ENCODE measurements around the gene ZNF511. TPM values are rescaled to one million over a fixed set of nuclear protein-coding genes. Genes with fewer than 3 reads are reported as not detected.

Gene ZNF511
- total RNA-seq, 6 experiments from 2014 or later: 45.7 to 62.0 (median 52.7) TPM

- no peak for DNase-seq
- no peaks in the 10 kb centered on the region for H3K36me3 Mint-ChIP-seq (ENCODE audit: low read depth)
- H3K9me3 Mint-ChIP-seq: no peaks in the 10 kb centered on the region
- no peak overlapping the region for H3K27ac Mint-ChIP-seq
- no peak overlapping the region for H3K4me3 Mint-ChIP-seq
- no peaks in the 10 kb centered on the region; the same call in 1 of the 2 replicates for H3K27me3 Mint-ChIP-seq (ENCODE audit: insufficient read depth)
- TF ChIP-seq CTCF (IDR thresholded peaks at IDR 0.05): no peak
- H3K4me1 Mint-ChIP-seq (ENCODE audit: low read depth): peaks cover 4% of the 10 kb centered on the region; the same call in 1 of the 2 replicates
These were observed 40.2 kb upstream of the ZNF511 start for GRCh38 chr10:133268532-133268931.

GRCh38 chr10:133269367-133269766 is 39.3 kb upstream of the ZNF511 start:
- H3K27ac Mint-ChIP-seq: no peak overlapping the region
- no peaks in the 10 kb centered on the region for H3K9me3 Mint-ChIP-seq
- DNase-seq: no peak
- TF ChIP-seq CTCF (IDR thresholded peaks at IDR 0.05): no peak
- H3K4me3 Mint-ChIP-seq: no peak overlapping the region
- H3K4me1 Mint-ChIP-seq (ENCODE audit: low read depth): peaks cover 2% of the 10 kb centered on the region; the same call in 1 of the 2 replicates
- H3K36me3 Mint-ChIP-seq (ENCODE audit: low read depth): no peaks in the 10 kb centered on the region
- H3K27me3 Mint-ChIP-seq (ENCODE audit: insufficient read depth): no peaks in the 10 kb centered on the region; the same call in 1 of the 2 replicates

GRCh38 chr10:133270204-133270603 is 38.5 kb upstream of the ZNF511 start:
- no peaks in the 10 kb centered on the region for H3K4me1 Mint-ChIP-seq (ENCODE audit: low read depth)
- no peaks in the 10 kb centered on the region; the same call in 1 of the 2 replicates for H3K27me3 Mint-ChIP-seq (ENCODE audit: insufficient read depth)
- H3K27ac Mint-ChIP-seq: no peak overlapping the region
- H3K4me3 Mint-ChIP-seq: no peak overlapping the region
- no peak for TF ChIP-seq CTCF (IDR thresholded peaks at IDR 0.05)
- no peaks in the 10 kb centered on the region for H3K9me3 Mint-ChIP-seq
- H3K36me3 Mint-ChIP-seq (ENCODE audit: low read depth): no peaks in the 10 kb centered on the region
- DNase-seq: no peak

- H3K27ac Mint-ChIP-seq: no peak overlapping the region
- TF ChIP-seq CTCF (IDR thresholded peaks at IDR 0.05): no peak
- H3K4me1 Mint-ChIP-seq (ENCODE audit: low read depth): no peaks in the 10 kb centered on the region
- H3K36me3 Mint-ChIP-seq (ENCODE audit: low read depth): no peaks in the 10 kb centered on the region
- no peak overlapping the region for H3K4me3 Mint-ChIP-seq
- no peaks in the 10 kb centered on the region for H3K9me3 Mint-ChIP-seq
- H3K27me3 Mint-ChIP-seq (ENCODE audit: insufficient read depth): no peaks in the 10 kb centered on the region
- DNase-seq: no peak
These were observed 37.9 kb upstream of the ZNF511 start for GRCh38 chr10:133270773-133271297.

- Mint-ChIP-seq H3K36me3 (ENCODE audit: low read depth) (no peaks in the 10 kb centered on the region), H3K9me3 (no peaks in the 10 kb centered on the region), H3K27me3 (ENCODE audit: insufficient read depth) (no peaks in the 10 kb centered on the region), H3K4me3 (no peak overlapping the region), H3K4me1 (ENCODE audit: low read depth) (no peaks in the 10 kb centered on the region), H3K27ac (no peak overlapping the region)
- no peak for DNase-seq
- no peak for TF ChIP-seq CTCF (IDR thresholded peaks at IDR 0.05)
These were observed 37.0 kb upstream of the ZNF511 start for GRCh38 chr10:133271521-133272300.

All from HFFc6 (cell line).